GM18867 (cell line): ENCODE data around the gene NAT8L.

Experiments used
- ATAC-seq: cut with Tn5 transposase; IDR thresholded peaks from one replicate; pipeline ENCODE4 v1.9.1; 2021; ENCODE audit warnings: mild to moderate bottlenecking, moderate library complexity; ENCODE audit not compliant: unreplicated experiment

Gene NAT8L

DNA sequence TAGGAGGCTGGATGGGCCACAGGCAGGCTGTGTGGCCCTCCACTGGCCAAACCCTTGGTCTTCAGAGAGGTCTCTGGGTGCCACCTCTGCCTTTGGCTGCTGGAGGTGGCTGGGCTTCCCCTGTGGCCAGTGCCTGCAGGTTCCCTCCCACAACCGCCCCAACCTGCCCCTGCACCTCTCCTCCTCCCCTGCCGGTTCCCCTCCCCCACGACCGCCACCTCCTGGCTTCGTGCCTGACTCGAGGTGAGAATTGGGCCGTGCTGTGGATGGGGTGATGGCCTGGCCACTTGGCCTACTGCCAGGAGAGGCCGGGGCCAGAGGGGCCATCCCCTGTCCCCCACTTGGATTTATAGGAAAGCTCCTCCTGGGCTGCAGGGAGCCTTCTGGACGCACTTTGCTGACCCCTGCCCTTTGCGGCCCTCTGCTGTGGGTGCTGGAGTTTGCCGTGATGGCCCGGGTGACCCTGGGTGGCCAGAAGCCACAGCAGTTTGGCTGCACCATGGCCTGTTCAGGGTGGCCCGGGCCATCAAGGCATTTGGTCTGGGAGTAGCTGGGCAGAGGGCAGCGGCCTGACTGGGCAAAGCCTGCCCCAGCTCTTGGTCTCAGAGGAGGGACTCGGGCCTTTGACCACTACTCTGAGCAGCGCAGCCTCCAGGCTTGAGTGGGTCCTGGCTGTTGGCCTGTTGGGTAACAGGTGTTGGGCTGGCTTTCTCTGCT lies 3.8 kb downstream of the NAT8L start:
- no peak for ATAC-seq

DNA sequence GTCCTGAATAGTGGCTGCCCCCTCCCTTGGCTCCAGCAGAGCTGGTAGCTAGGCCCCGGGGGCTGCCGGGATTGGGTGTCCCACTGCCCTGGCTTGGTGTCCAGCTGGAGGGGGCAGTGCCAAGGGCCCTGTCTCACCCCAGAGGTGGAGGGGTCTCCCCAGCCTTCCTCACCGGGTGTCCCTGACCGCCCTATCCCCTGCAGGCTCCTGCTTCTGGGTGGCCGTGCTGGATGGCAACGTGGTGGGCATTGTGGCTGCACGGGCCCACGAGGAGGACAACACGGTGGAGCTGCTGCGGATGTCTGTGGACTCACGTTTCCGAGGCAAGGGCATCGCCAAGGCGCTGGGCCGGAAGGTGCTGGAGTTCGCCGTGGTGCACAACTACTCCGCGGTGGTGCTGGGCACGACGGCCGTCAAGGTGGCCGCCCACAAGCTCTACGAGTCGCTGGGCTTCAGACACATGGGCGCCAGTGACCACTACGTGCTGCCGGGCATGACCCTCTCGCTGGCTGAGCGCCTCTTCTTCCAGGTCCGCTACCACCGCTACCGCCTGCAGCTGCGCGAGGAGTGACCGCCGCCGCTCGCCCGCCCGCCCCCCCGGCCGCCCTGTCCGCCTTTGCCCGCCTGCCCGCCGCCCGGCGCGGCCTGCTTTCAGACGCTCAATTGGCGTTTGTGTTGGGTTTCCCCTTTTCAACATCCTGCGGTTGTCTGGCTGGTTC lies 4.6 kb downstream of the NAT8L start:
- no peak for ATAC-seq

- no peak for ATAC-seq
These were observed 5.3 kb downstream of the NAT8L start for GRCh38 chr4:2064276-2064991.

DNA sequence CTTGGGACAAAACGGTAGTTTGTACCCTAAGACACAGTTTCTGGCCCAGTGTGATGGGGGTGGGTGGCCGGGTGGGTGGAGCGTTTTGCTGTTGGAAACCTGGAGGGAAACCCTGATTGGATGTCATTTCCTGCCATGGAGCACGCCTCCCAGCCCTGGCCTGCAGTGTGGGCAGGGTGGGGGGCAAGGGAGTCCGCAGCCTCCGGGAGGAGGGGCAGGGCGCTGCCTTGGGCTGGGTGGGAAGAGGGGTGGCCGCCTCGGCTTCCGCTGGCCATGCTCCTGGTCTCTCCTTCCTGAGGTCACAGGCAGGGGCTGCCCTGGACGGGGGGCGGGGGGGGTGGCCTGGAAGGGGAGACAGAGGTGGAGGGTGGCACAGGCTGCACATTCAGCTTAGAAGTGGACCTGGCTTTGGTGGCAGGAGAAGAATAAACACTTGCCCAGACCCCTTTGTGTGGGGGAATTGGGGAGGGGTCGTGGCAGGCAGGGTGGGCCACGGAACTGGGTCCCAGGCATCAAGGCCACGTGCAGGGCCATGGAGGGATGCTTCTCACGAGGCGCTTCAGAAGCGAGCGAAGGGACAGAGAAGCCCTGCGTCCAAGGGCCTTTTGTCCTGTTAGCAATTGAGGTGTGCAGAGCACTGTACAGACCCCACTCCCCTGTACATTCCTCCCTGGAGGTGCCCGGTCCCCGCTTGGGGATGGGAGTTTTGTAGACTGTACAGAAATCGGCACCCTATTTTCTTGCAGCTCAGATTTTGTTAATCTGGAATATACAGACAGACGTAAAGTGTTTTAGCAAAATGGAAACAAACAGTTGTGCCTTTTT lies 6.2 kb downstream of the NAT8L start:
- ATAC-seq = no peak

DNA sequence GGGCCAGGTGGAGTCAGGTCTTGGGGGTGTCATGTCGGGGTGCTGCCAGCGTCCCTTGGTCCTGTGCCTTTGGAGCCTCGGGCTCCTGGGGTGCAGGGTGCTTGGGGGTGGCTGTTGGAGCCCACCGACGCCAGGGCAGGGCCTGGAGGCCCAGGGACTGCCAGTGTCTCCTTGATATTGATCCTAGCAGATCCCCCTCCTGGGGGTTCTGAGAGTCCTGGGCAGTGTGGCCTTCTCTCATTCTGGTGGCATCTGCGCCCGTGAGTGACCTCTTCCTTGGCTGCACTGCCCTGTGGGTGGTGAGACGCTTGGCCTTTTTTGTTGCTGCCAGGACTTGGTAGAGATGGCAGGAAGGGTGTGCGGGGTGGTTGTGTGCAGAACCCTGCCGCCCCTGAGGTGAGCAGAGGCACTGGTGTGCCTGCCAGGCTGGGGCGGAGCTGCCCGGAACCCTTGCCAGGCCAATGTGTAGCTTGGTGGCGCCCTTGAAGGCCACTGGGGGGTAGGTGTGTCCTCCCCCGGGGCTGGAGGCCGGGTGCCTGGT lies 7.0 kb downstream of the NAT8L start:
- ATAC-seq = no peak

GRCh38 chr4:2066571-2067445 lies 7.7 kb downstream of the NAT8L start:
- no peak for ATAC-seq

DNA sequence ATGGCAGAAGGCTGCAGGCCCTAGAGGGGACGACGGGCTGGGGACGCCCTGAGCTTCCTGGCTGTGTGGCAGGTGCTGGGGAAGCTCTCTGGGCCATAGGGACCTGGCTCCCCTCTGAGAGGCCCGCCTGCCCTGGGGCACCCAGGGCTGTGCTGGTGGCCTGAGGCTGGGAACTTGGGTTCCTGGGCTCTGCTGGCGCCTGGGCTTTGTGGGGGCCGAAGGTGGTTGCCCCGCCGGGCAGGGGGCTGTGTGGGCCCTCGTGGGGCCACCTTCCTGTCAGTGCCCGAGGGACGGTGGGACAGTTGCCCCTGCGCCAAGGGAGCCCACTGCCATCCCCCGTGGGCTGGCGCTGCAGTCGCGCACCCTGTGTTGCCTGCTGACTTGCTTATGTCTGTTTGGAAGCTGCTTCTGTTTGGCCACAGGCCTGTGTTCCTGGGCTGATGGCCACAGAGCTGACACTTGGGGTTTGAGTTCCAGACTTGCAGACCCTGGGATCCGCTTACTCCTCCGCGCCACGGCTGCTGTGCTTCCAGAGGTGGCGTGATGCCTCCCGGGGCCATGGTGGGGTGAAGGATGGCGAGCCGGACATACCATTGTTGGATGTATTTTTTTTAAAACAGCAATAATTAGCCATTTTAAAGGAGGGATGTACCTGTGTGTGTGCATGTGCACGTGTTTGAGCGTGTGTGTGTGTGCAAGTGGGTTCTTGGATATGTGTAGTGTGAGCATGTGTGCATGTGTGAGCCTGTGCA lies 8.5 kb downstream of the NAT8L start:
- ATAC-seq = no peak

DNA sequence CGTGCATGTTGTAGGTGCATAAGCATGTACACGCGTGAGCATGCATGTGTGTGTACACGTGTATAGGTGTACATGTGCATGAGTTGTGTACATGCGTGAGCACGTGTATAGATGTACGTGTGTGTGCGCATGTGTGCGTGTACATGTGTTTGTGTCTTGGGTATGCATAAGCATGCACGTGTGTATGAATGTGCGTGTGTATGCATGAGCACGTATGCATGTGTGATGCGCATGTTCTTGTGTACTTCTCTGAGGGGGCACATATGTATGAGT lies 9.0 kb downstream of the NAT8L start:
- no peak for ATAC-seq

- no peak for ATAC-seq
These were observed 9.4 kb downstream of the NAT8L start for GRCh38 chr4:2068566-2068965.

- no peak for ATAC-seq
These were observed 10.2 kb downstream of the NAT8L start for GRCh38 chr4:2069161-2069971.

DNA sequence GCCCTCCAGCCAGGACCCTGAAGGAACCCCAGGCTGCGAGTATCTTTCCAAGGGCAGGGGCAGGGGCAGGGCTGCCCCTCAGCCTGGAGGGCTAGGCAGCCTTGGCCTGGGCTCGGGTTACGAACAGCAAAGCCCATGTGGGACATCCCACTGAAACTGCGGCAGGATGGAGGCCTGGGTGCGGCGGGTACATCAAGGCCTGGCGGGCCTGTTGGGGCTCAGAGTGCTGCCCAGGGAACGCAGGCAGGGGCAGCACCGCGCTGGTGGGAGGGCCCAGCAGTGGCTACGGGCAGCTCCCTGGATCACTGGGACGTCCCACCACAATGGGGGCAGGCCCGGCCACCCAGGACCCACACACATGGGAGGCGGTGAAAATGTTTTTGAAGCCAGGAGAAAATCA lies 10.9 kb downstream of the NAT8L start:
- no peak for ATAC-seq

DNA sequence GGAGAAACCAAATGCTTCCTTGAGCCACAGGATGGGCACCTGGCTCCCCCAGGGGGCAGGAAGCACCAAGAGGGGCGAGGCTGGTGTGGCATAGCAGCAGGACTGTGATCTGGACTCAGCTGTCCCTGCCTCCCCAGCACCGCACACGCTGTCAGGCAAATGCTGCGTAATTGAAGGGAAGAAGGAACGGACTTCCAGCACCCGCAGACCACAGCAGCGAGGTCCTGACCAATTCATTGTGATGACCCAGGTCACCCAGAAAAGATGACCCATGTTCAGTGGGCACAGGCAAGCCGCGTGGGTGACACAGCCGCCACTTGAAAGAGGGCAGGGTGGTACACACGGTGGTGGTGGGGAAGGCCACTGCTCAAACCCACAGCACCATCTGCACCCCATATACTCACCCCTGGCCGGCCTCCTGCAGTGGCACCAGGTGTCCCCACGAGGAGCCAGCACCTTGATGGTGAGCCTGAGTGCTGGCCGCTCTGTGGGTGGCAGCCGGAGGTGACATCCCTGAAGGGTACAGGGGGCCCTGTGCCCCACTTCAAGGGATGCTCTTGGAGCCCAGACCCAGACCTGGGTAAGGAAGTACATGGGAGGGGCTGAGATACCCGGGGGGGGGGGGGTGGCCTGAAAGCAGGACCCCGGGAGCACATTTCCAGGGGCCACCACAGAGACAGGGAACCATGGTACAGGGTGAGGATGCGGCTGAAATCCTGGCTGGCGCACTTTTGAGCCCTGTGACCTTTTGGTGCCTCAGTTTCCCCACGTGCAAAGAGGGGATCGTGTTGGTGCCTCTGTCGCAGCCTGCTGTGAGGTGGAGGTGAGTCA lies 11.5 kb downstream of the NAT8L start:
- no peak for ATAC-seq

DNA sequence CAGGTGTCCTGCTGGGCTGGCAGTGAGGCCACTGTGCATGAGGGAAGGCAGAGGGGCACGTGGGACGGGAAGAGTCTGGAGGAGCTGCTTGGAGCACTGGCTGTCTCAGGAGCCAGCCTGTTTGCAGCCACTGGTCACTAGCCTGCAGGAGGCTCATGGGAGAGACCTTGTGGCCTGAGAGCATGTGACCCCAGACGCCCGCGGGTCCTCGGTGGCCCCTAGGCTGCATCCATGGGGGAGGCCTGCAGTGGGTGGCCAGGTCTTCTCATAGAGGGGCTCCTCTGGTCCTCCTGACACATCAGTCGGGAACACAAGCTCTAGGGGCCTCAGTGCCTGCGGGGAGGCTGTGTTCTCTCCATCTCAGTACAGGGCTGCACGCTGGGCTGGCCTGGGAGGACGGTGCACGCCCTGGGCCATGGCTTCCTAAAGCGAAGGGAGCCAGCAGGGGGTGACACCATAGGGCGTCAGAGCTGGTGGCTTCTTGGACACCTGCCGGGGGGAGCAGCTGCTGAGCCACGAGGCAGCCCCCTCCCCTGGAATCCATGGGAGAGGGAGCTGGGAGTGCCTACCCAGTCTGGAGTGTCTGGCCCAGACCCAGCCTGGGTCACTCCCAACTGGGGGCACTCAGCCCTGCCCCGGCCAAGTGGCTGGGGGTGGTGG lies 12.3 kb downstream of the NAT8L start:
- ATAC-seq = no peak

GRCh38 chr4:2071912-2072867 lies 13.1 kb downstream of the NAT8L start:
- ATAC-seq = no peak

- no peak for ATAC-seq
These were observed 14.1 kb downstream of the NAT8L start for GRCh38 chr4:2072971-2073807.
